CD14-positive monocyte (primary cell): ENCODE results near the gene SYT8. TPM values are rescaled to one million over a fixed set of nuclear protein-coding genes. Genes with fewer than 3 reads are reported as not detected.

Experiments used
- DNase-seq, 3 donors: peaks; one replicate each; pipeline ENCODE4 v3.0.0-alpha.2; 2011 to 2022
- H2AFZ ChIP-seq: 2 replicates; pipeline ENCODE4 v1.6.0; 2012; ENCODE audit warnings: mild to moderate bottlenecking, low read depth, low read length, inconsistent platforms; ENCODE audit not compliant: insufficient read depth, poor library complexity, severe bottlenecking
- H3K27ac ChIP-seq, 2 donors: 1 replicate in 1 of 2; 2 replicates in 1 of 2; pipeline ENCODE4 v1.5.1; 2012 to 2013; ENCODE audit warnings: low read length in 2 of 2, control low read depth in 1 of 2, inconsistent platforms in 1 of 2, low read depth in 1 of 2, mild to moderate bottlenecking in 1 of 2
- H3K27me3 ChIP-seq, 2 donors: one replicate each; pipeline versions ENCODE4 v1.6.0 to v1.6.1; 2011 to 2013; ENCODE audit warnings: low read length in 2 of 2; ENCODE audit not compliant: control insufficient read depth in 2 of 2, insufficient read depth in 2 of 2
- H3K36me3 ChIP-seq, 2 donors: replicated peaks in 1 of 2; 1 replicate in 1 of 2; 2 replicates in 1 of 2; pipeline versions ENCODE4 v1.5.1 to v1.6.1; 2012 to 2013; ENCODE audit warnings: low read length in 2 of 2, control low read depth in 1 of 2, inconsistent platforms in 1 of 2, mild to moderate bottlenecking in 1 of 2; ENCODE audit not compliant: insufficient read depth in 2 of 2, control insufficient read depth in 1 of 2
- H3K4me1 ChIP-seq, 2 donors: 1 replicate in 1 of 2; 2 replicates in 1 of 2; pipeline versions ENCODE4 v1.5.1 to v1.6.1; 2012 to 2013; ENCODE audit warnings: low read length in 2 of 2, control low read depth in 1 of 2, inconsistent platforms in 1 of 2, mild to moderate bottlenecking in 1 of 2, moderate library complexity in 1 of 2; ENCODE audit not compliant: insufficient read depth in 2 of 2, control insufficient read depth in 1 of 2
- H3K4me2 ChIP-seq: replicated peaks from 2 replicates; pipeline ENCODE3; 2012; ENCODE audit warnings: low read length, moderate library complexity, mild to moderate bottlenecking; ENCODE audit not compliant: poor library complexity, severe bottlenecking; ENCODE audit errors: extremely low read depth
- H3K4me3 ChIP-seq, 3 experiments: fragments of 200-600 bp in 1 of 3; sonication (generic) in 1 of 3; replicated peaks in 1 of 3; 1 replicate in 2 of 3; 2 replicates in 1 of 3; pipeline ENCODE4 v1.5.1; 2011 to 2013; ENCODE audit warnings: low read length in 3 of 3, mild to moderate bottlenecking in 3 of 3, control low read depth in 2 of 3, low read depth in 2 of 3, inconsistent platforms in 1 of 3, moderate library complexity in 1 of 3
- H3K79me2 ChIP-seq: 2 replicates; pipeline ENCODE4 v1.6.0; 2012; ENCODE audit warnings: mild to moderate bottlenecking, control low read depth, inconsistent platforms, low read length, moderate library complexity; ENCODE audit not compliant: insufficient read depth
- H3K9ac ChIP-seq: 2 replicates; pipeline ENCODE4 v1.6.0; 2017; ENCODE audit warnings: low read length, mild to moderate bottlenecking; ENCODE audit not compliant: insufficient read depth, poor library complexity, severe bottlenecking
- H3K9me3 ChIP-seq, 2 donors: replicated peaks in 1 of 2; 1 replicate in 1 of 2; 2 replicates in 1 of 2; pipeline versions ENCODE4 v1.5.1 to v1.6.1; 2012 to 2013; ENCODE audit warnings: low read length in 2 of 2, control low read depth in 1 of 2; ENCODE audit not compliant: control insufficient read depth in 1 of 2, insufficient read depth in 1 of 2
- H4K20me1 ChIP-seq: 2 replicates; pipeline ENCODE4 v1.6.0; 2012; ENCODE audit warnings: mild to moderate bottlenecking, low read length, control low read depth, moderate library complexity; ENCODE audit not compliant: insufficient read depth
- H3K27ac Mint-ChIP-seq, 7 donors: one replicate each; pipeline ENCODE4 v1.8.0; 2020; ENCODE audit warnings: mild to moderate bottlenecking in 7 of 7, mixed read lengths in 7 of 7, moderate library complexity in 6 of 7, inconsistent platforms in 2 of 7
- H3K27me3 Mint-ChIP-seq, 3 donors: one replicate each; pipeline ENCODE4 v1.8.0; 2021 to 2022; ENCODE audit warnings: low read depth in 3 of 3, mild to moderate bottlenecking in 3 of 3, mixed read lengths in 3 of 3, moderate library complexity in 3 of 3, inconsistent platforms in 1 of 3
- H3K36me3 Mint-ChIP-seq, 2 donors: one replicate each; pipeline ENCODE4 v1.8.0; 2020; ENCODE audit warnings: mixed read lengths in 2 of 2, inconsistent platforms in 1 of 2, mild to moderate bottlenecking in 1 of 2
- H3K4me1 Mint-ChIP-seq: one replicate; pipeline ENCODE4 v1.8.0; 2020; ENCODE audit warnings: mild to moderate bottlenecking, mixed read lengths
- H3K4me3 Mint-ChIP-seq, 2 donors: one replicate each; pipeline ENCODE4 v1.8.0; 2020; ENCODE audit warnings: mild to moderate bottlenecking in 2 of 2, mixed read lengths in 2 of 2, moderate library complexity in 1 of 2
- H3K9me3 Mint-ChIP-seq, 7 donors: one replicate each; pipeline ENCODE4 v1.8.0; 2020 to 2022; ENCODE audit warnings: mixed read lengths in 7 of 7, mild to moderate bottlenecking in 6 of 7, moderate library complexity in 6 of 7, inconsistent platforms in 2 of 7
- CTCF ChIP-seq: fragments of 200-600 bp; IDR thresholded peaks from one replicate; pipeline ENCODE4 v1.8.0; 2022; ENCODE audit warnings: antibody characterized with exemption, mild to moderate bottlenecking
- WGBS: methylation state at CpG from one replicate; pipeline ENCODE4 v1.1.5; 2013; ENCODE audit warnings: missing lambda C conversion rate; ENCODE audit not compliant: insufficient coverage; 5-methylcytosine and 5-hydroxymethylcytosine counted together
- intact Hi-C, 2 donors: fragments of 100-400 bp; cut with micrococcal nuclease; formaldehyde crosslinking; loops; one replicate each; pipeline versions ENCODE4 v1.15.0 to v1.15.1; 2023
- polyA plus RNA-seq, 3 donors: library from polyadenylated mRNA; depleted of rRNA in 1 of 3; unstranded in 2 of 3; stranded (reverse) in 1 of 3; fragments of 300-500 nt in 2 of 3; fragments of >200 nt in 1 of 3; fragmentation: Illumina TruSeq in 2 of 3; gene quantifications; 1 replicate in 2 of 3; 2 replicates in 1 of 3; pipeline ENCODE4 v1.2.3, GENCODE V29; 2012 to 2021

The SYT8 gene
- polyA plus RNA-seq, 3 donors: not detected

GRCh38 chr11:1810761-1811160 is 24.0 kb upstream of the SYT8 start:
- H3K27me3 Mint-ChIP-seq: peaks cover 82 to 90% (median 87%) of the 10 kb centered on the region in 3 donors
- Histone ChIP-seq H3K79me2 (no peaks in the 10 kb centered on the region), H3K4me3 (peak overlapping the region in 1 of 3 experiments; percentile 24), H3K27me3 (peaks cover 52 to 90% of the 10 kb centered on the region in 2 donors), H2AFZ (no peak overlapping the region), H3K9me3 (peaks cover 18 to 27% of the 10 kb centered on the region in 2 donors), H3K27ac (no peak overlapping the region), H3K4me2 (peak overlapping the region; percentile 50), H3K4me1 (peaks cover 14 to 15% of the 10 kb centered on the region in 2 donors), H4K20me1 (no peaks in the 10 kb centered on the region), H3K36me3 (no peaks in the 10 kb centered on the region), H3K9ac (no peak overlapping the region)
- 3% methylated on average over 10 of the region's 10 CpGs for WGBS
- H3K36me3 Mint-ChIP-seq: peaks cover 10 to 15% of the 10 kb centered on the region in 2 donors
- H3K9me3 Mint-ChIP-seq: peaks cover 3 to 41% (median 34%) of the 10 kb centered on the region in 7 donors
- peak overlapping the region in 4 of 7 donors; percentile 18 to 77 (median 48) for H3K27ac Mint-ChIP-seq
- peak overlapping the region in 1 of 2 donors; percentile 76 for H3K4me3 Mint-ChIP-seq
- no peak for TF ChIP-seq CTCF
- peak; percentile 79 to 89 (median 84) for DNase-seq
- H3K4me1 Mint-ChIP-seq: peaks cover 20% of the 10 kb centered on the region
- intact Hi-C loops: no loop called here

- peaks cover 14 to 15% of the 10 kb centered on the region in 2 donors for H3K4me1 ChIP-seq
- no peaks in the 10 kb centered on the region for H4K20me1 ChIP-seq
- H3K79me2 ChIP-seq: no peaks in the 10 kb centered on the region
- H2AFZ ChIP-seq: no peak overlapping the region
- H3K27me3 ChIP-seq: peaks cover 43 to 87% of the 10 kb centered on the region in 2 donors
- no peaks in the 10 kb centered on the region for H3K36me3 ChIP-seq
- H3K4me2 ChIP-seq: no peak overlapping the region
- H3K4me3 ChIP-seq: no peak overlapping the region
- H3K9ac ChIP-seq: no peak overlapping the region
- peaks cover 84 to 92% (median 92%) of the 10 kb centered on the region in 3 donors for H3K27me3 Mint-ChIP-seq
- H3K27ac ChIP-seq: no peak overlapping the region
- peaks cover 21 to 27% of the 10 kb centered on the region in 2 donors for H3K9me3 ChIP-seq
- 97% methylated on average over 5 of the region's 5 CpGs for WGBS
- H3K36me3 Mint-ChIP-seq: peaks cover 10 to 15% of the 10 kb centered on the region in 2 donors
- no peak for DNase-seq
- peak overlapping the region in 1 of 2 donors; percentile 86 for H3K4me3 Mint-ChIP-seq
- no peak overlapping the region for H3K27ac Mint-ChIP-seq
- intact Hi-C loops: no loop called here
- peaks cover 3 to 46% (median 39%) of the 10 kb centered on the region in 7 donors for H3K9me3 Mint-ChIP-seq
- peaks cover 20% of the 10 kb centered on the region for H3K4me1 Mint-ChIP-seq
- TF ChIP-seq CTCF: no peak
Measured at GRCh38 chr11:1812274-1812673, 22.5 kb upstream of the SYT8 start.
